Embryonic facial prominence (tissue), 1 donor: ENCODE measurements around the gene SETD6.
A peak's percentile ranks its signal among the peaks of the same experiment; 100 is the strongest.
"Not testable (repeated sequence)": the region's sequence is repeated elsewhere in the genome, so short reads cannot be mapped to it uniquely, and the experiment has no call there.

Source experiments
- DNase-seq: peaks from one replicate; pipeline ENCODE4 v3.0.0-alpha.2; 2016; ENCODE audit errors: extremely low spot score

The SETD6 gene

GRCh38 chr16:58515125-58515870, at the start of gene SETD6:
Gene SETD6, plus strand, starts transcription at chr16:58515517. Its CDS starts 21 bp downstream, at chr16:58515538.
- DNase-seq, result peak; percentile 61

- DNase-seq, result no peak
These were observed 49.5 kb upstream of the SETD6 start for GRCh38 chr16:58465817-58466216.

- DNase-seq, result no peak
These were observed 48.9 kb upstream of the SETD6 start for GRCh38 chr16:58466396-58466795.

GRCh38 chr16:58467905-58468304, 47.4 kb upstream of the SETD6 start:
- DNase-seq, result no peak

- DNase-seq, result no peak
These were observed 43.9 kb upstream of the SETD6 start for GRCh38 chr16:58471209-58471975.

- no peak for DNase-seq
These were observed 43.1 kb upstream of the SETD6 start for GRCh38 chr16:58472266-58472665.

GRCh38 chr16:58472827-58473226, 42.5 kb upstream of the SETD6 start:
- no peak for DNase-seq

GRCh38 chr16:58474296-58474695, 41.0 kb upstream of the SETD6 start:
- no peak for DNase-seq

- no peak for DNase-seq
These were observed 40.2 kb upstream of the SETD6 start for GRCh38 chr16:58475091-58475619.

- no peak for DNase-seq
These were observed 38.5 kb upstream of the SETD6 start for GRCh38 chr16:58476791-58477190.

- DNase-seq, result no peak
These were observed 36.9 kb upstream of the SETD6 start for GRCh38 chr16:58478427-58478826.

- DNase-seq, result no peak
These were observed 34.0 kb upstream of the SETD6 start for GRCh38 chr16:58481226-58481869.

- no peak for DNase-seq
These were observed 33.4 kb upstream of the SETD6 start for GRCh38 chr16:58481931-58482330.

GRCh38 chr16:58485184-58485887, 30.0 kb upstream of the SETD6 start:
- no peak for DNase-seq

- peak; percentile 73 for DNase-seq
These were observed 27.6 kb upstream of the SETD6 start for GRCh38 chr16:58487566-58488351.

GRCh38 chr16:58488531-58488930, 26.8 kb upstream of the SETD6 start:
- no peak for DNase-seq

GRCh38 chr16:58490065-58490464, 25.3 kb upstream of the SETD6 start:
- DNase-seq, result no peak

GRCh38 chr16:58490539-58490938, 24.8 kb upstream of the SETD6 start:
- not testable (repeated sequence) for DNase-seq

- DNase-seq, result no peak
These were observed 23.3 kb upstream of the SETD6 start for GRCh38 chr16:58492066-58492465.

- DNase-seq, result no peak
These were observed 22.6 kb upstream of the SETD6 start for GRCh38 chr16:58492735-58493134.
